IPS-18c (cell line): Measurements from ENCODE around the gene PNMA6E.

Experiments used
- H3K4me3 ChIP-seq: 2 replicates; pipeline ENCODE4 v1.7.0; 2013; ENCODE audit warnings: low read depth, mild to moderate bottlenecking, low read length, moderate library complexity; ENCODE audit not compliant: insufficient read depth
- H3K9me3 ChIP-seq: one replicate; pipeline ENCODE4 v1.6.1; 2013; ENCODE audit warnings: mild to moderate bottlenecking, low read length, moderate library complexity; ENCODE audit not compliant: control insufficient read depth, insufficient read depth

Gene PNMA6E

GRCh38 chrX:153441296-153441695 lies 40.1 kb upstream of the PNMA6E start:
- Histone ChIP-seq H3K9me3 (peaks cover 19% of the 10 kb centered on the region), H3K4me3 (no peak overlapping the region)

GRCh38 chrX:153440556-153441135 lies 39.5 kb upstream of the PNMA6E start:
- Histone ChIP-seq H3K4me3 (no peak overlapping the region), H3K9me3 (peaks cover 19% of the 10 kb centered on the region)

DNA sequence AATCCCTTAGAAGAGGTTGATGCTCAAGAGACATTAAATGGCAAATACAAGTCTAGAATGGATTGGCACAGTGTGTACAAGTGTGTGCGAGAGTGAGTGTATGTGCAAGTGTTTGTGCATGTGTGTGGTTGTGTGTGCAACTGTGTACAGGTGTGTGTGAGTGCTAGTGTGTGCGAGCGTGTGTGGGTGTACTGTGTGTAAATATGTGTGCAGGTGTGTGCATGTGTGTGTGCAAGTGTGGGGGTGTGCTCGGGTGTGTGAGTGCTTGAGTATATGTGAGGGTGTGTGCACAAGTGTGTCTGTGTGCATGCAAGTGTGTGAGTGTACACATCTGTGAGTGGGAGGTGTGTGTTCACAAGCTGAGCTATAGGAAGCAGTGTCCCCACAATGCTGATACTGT lies 38.8 kb upstream of the PNMA6E start:
- Histone ChIP-seq H3K9me3 (peaks cover 20% of the 10 kb centered on the region), H3K4me3 (no peak overlapping the region)

- peaks cover 22% of the 10 kb centered on the region for H3K9me3 ChIP-seq
- H3K4me3 ChIP-seq, result no peak overlapping the region
Measured at GRCh38 chrX:153438532-153438931, 37.4 kb upstream of the PNMA6E start.

GRCh38 chrX:153435845-153436244 lies 34.7 kb upstream of the PNMA6E start:
- no peak overlapping the region for H3K4me3 ChIP-seq
- peaks cover 16% of the 10 kb centered on the region for H3K9me3 ChIP-seq

DNA sequence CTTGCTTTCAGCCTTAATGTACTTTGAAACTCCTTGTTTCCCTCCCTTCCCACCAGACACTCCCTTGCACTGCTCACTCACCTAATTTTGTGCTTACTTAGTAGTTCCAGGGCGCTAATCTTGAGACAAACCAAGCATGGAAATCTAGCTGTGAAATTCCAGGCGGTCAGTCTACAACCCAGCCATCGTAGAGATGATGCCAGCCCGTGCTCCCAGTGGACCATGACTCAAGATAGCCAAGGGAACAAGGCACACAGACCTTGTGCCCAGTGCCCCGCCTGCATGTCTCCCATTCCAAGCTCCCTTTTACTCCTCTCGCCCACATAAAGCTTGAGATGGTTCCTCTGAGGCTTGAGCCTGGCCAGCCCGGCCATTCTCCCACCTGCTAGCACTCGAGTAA lies 33.7 kb upstream of the PNMA6E start:
- H3K4me3 ChIP-seq, result no peak overlapping the region
- peaks cover 10% of the 10 kb centered on the region for H3K9me3 ChIP-seq

GRCh38 chrX:153433781-153434285 lies 32.7 kb upstream of the PNMA6E start:
- H3K9me3 ChIP-seq, result peaks cover 8% of the 10 kb centered on the region

DNA sequence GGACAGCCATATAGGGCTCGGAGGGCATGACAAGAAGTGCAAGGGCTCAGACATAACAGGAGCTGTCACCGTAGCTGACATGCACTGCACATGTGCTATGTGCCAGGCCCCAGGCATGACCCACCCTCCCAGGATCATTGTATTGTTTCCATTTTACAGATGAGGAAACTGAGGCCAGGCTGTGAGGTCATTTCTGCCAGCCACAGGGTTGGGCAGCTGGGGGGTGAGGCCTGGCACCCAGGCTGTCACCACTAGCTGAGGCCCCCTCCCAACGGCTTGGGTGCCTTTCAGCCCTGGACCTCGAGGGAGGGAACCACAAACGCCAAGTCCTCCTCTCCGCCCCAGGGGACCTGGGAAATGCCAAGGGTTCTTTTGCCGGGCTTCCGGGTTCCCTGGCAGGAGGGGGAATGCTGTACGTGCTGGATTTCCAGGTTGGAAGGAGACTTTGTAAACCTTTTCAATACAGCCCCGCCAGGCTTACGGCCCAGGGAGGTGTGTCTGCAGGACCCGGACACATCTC lies 32.1 kb upstream of the PNMA6E start:
- Histone ChIP-seq H3K9me3 (peaks cover 8% of the 10 kb centered on the region), H3K4me3 (no peak overlapping the region)

More at GRCh38 chrX:153433781-153434285, 32.7 kb upstream of the PNMA6E start:
- H3K4me3 ChIP-seq, result no peak overlapping the region

DNA sequence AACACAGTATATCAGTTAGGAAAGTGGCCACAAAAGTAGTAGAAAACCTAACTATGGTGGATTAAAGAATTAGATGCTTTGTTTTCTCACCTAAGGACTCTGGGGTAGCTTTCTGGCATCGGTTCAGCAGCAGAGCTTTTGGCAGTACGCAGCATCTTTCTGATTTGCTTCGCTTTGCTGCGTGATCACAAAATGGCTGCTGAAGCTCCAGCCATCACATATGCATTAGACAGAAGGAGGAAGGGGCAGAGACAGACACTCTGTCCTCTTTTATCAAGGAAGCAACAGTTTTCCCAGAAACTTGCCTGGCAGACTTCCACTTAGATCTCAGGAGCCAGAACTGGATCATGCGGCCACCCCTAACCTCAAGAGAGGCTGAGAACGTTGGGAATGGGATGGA lies 29.6 kb upstream of the PNMA6E start:
- Histone ChIP-seq H3K4me3 (no peak overlapping the region), H3K9me3 (peaks cover 8% of the 10 kb centered on the region)

DNA sequence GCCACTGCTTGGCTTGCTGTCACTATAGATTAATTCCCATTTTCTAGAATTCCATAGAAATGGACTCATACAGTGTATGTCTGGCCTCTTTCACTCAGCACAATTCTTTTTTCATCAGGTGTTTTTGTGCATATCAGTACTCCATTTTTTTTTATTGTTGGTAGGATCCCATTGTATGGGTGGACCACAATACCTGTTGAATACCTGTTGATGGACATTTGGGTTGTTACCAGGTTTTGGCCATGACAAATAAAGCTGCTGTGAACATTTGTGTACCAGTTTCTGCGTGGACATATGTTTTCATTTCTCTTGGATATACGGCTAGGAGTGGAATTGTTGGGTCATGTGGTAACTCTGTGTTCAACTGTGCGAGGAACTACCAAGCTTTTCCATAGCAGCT lies 25.1 kb upstream of the PNMA6E start:
- H3K9me3 ChIP-seq, result peaks cover 4% of the 10 kb centered on the region

DNA sequence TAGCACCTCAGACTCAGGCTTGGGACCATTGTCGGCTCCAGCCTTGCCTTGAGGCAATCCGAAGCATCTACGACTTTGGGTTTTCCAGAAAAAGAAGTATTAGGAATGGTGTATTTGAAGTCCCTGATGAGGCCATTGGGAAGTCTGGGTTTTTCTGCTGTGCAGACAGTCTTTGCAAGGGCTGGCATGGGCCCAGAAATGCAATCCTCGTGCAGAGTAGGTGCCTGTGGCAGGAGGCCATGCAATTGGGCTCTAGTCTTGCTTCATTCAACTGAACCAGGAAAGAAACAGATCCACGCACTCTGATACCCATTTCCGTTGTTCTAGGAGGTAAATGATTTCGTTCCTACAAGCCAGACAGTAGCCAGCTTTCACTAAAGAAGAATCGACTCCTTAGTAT lies 22.5 kb upstream of the PNMA6E start:
- Histone ChIP-seq H3K4me3 (no peak overlapping the region), H3K9me3 (peaks cover 4% of the 10 kb centered on the region)

More for the DNA sequence above, 25.1 kb upstream of the PNMA6E start:
- H3K4me3 ChIP-seq, result no peak overlapping the region

DNA sequence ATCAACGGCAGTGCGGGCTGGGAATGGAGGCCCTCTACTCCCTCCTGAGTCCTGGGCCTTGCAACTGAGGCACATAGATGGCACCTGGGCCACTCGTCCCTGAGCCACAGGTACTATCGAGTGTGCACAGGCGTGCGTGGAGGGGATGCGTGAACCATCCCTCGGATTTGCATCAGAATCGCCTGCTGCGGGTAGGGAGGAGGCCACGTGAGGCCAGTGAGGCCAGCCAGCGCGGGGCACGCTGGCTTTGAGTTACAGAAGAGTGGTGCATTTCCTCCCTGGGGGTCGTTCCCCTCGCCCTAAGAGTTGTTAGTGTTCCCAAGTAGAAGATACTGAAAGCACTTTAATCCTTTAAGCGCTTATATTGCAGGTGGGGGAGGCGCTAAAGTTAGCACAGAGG lies 20.7 kb upstream of the PNMA6E start:
- H3K9me3 ChIP-seq, result peaks cover 9% of the 10 kb centered on the region

GRCh38 chrX:153420851-153421599 lies 19.9 kb upstream of the PNMA6E start:
- Histone ChIP-seq H3K9me3 (peaks cover 9% of the 10 kb centered on the region), H3K4me3 (no peak overlapping the region)

More for the DNA sequence above, 20.7 kb upstream of the PNMA6E start:
- no peak overlapping the region for H3K4me3 ChIP-seq

- peaks cover 14% of the 10 kb centered on the region for H3K9me3 ChIP-seq
- no peak overlapping the region for H3K4me3 ChIP-seq
Measured at GRCh38 chrX:153417637-153418036, 16.5 kb upstream of the PNMA6E start.

DNA sequence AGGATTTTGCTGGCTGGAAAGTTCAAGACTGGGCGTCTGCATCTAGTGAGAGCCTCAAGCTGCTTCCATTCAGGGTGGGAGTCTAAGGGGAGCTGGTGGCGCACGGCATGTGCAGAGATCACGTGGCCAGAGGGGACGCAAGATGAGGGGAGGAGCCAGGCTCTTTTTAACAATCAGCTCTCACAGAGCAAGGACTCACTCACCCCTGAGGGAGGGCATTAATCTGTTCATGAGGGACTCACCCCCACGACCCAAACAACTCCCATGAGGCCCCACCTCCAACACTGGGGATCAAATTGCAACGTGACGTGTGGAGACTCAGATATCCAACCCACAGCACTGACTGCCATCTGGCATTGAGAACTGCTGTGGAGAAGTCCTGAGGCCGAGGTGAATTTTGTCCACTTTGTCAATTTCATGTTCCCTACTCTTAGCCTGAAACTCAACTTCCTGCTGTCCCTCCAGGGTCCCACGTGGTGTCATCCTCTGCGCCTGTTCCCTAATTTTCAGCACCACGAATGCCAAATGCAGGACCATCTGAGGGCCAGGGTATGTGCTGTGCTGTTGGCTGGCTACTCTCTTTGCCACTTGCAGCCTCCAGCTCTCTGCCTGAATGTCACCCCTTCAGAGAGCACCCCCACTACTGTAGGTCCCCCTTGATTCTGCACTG lies 15.8 kb upstream of the PNMA6E start:
- H3K4me3 ChIP-seq, result no peak overlapping the region
- H3K9me3 ChIP-seq, result peaks cover 12% of the 10 kb centered on the region

DNA sequence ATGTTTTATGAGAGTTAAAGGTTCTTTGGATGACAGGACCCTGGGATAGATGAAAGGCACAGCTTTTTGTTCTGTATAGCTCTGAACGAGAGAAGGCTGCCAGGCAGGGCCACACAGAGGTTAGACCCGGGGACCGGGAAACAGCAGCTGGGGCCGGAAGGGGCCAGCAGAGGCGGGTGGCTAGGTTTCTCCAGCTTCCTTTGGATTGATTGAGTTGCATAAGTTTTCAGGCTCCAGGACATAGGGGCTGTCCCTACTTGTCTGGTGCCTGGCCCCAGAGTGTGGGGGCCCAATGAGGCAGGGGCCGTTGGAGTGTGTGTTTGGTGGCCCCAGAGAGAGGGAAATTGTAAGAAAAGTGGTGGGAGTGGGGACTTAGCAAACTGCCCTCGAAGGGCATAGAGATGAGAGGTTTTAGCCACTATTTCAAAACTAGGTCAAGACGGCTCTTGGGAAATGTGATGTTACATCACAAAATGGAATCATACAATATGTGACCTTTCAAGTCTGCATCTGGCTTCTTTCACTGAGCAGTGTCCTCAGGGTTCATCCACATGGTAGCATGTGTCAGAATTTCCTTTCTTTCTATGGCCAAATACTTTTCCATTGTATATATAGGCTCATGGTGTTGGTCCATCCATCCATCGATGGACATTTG lies 13.8 kb upstream of the PNMA6E start:
- H3K9me3 ChIP-seq, result peaks cover 15% of the 10 kb centered on the region

GRCh38 chrX:153413731-153414130 lies 12.6 kb upstream of the PNMA6E start:
- Histone ChIP-seq H3K4me3 (no peak overlapping the region), H3K9me3 (peaks cover 17% of the 10 kb centered on the region)

More for the DNA sequence above, 13.8 kb upstream of the PNMA6E start:
- H3K4me3 ChIP-seq, result no peak overlapping the region
